SK-N-SH (cell line): ENCODE results near the gene OSBPL2. TPM values are rescaled to one million over a fixed set of nuclear protein-coding genes. Genes with fewer than 3 reads are reported as not detected.

Source experiments
- CTCF ChIA-PET: fragments of 300-600, 350-600 bp; formaldehyde crosslinking; extraction: SDS; loops from one replicate; lab custom pipeline; 2021; lab: Yijun Ruan, JAX
- POLR2A ChIA-PET: fragments of 350-600 bp; sonication (Branson Sonifier 250); formaldehyde crosslinking; extraction: SDS; loops from one replicate; lab custom pipeline; 2020; ENCODE audit warnings: antibody characterized with exemption, inconsistent platforms; lab: Yijun Ruan, JAX
- DNase-seq: peaks from one replicate; pipeline ENCODE4 v3.0.0; 2012
- H2AFZ ChIP-seq: fragments of 200-600 bp; sonication (generic); 2 replicates; pipeline ENCODE4 v1.8.1; 2016; ENCODE audit warnings: antibody characterized with exemption, mild to moderate bottlenecking, low read depth
- H3F3A ChIP-seq: fragments of 200-600 bp; sonication (generic); replicated peaks from 2 replicates; pipeline ENCODE3; 2016; ENCODE audit warnings: antibody characterized with exemption, mild to moderate bottlenecking; ENCODE audit not compliant: insufficient read depth
- H3K27ac ChIP-seq, 2 experiments: fragments of 200-500 bp in 1 of 2; fragments of 200-600 bp in 1 of 2; sonication (Bioruptor generic) in 1 of 2; sonication (generic), shearing (Covaris generic) in 1 of 2; 2 replicates each; pipeline versions ENCODE4 v1.5.1 to v1.6.1; 2014 to 2016; ENCODE audit warnings: low read depth in 2 of 2, inconsistent platforms in 1 of 2, low read length in 1 of 2, mild to moderate bottlenecking in 1 of 2, mixed read lengths in 1 of 2
- H3K27me3 ChIP-seq: fragments of 200-600 bp; sonication (generic), shearing (Covaris generic); 2 replicates; pipeline ENCODE4 v1.6.1; 2016; ENCODE audit warnings: mixed run types; ENCODE audit not compliant: insufficient read depth
- H3K36me3 ChIP-seq, 2 experiments: fragments of 200-500 bp in 1 of 2; fragments of 200-600 bp in 1 of 2; sonication (Bioruptor generic) in 1 of 2; sonication (generic) in 1 of 2; replicated peaks in 1 of 2; 2 replicates each; pipeline versions ENCODE3 to v1.5.1; 2014 to 2016; ENCODE audit warnings: low read length in 1 of 2, mild to moderate bottlenecking in 1 of 2; ENCODE audit not compliant: insufficient read depth in 2 of 2, control insufficient read depth in 1 of 2
- H3K4me1 ChIP-seq, 2 experiments: fragments of 200-500 bp in 1 of 2; fragments of 200-600 bp in 1 of 2; sonication (Bioruptor generic) in 1 of 2; sonication (generic), shearing (Covaris generic) in 1 of 2; 2 replicates each; pipeline versions ENCODE4 v1.5.1 to v1.6.1; 2014 to 2016; ENCODE audit warnings: low read depth in 1 of 2, low read length in 1 of 2, mixed run types in 1 of 2; ENCODE audit not compliant: insufficient read depth in 2 of 2, control insufficient read depth in 1 of 2
- H3K4me2 ChIP-seq: fragments of 200-600 bp; sonication (generic), shearing (Covaris generic); 2 replicates; pipeline ENCODE4 v1.6.1; 2017; ENCODE audit warnings: mixed run types
- H3K4me3 ChIP-seq, 2 experiments: fragments of 200-500 bp in 1 of 2; fragments of 200-600 bp in 1 of 2; sonication (Bioruptor generic) in 1 of 2; sonication (generic), shearing (Covaris generic) in 1 of 2; 2 replicates each; pipeline versions ENCODE4 v1.5.1 to v1.8.1; 2014 to 2016; ENCODE audit warnings: low read depth in 2 of 2, inconsistent platforms in 1 of 2, low read length in 1 of 2, mild to moderate bottlenecking in 1 of 2, mixed read lengths in 1 of 2, moderate library complexity in 1 of 2
- H3K79me2 ChIP-seq: fragments of 200-600 bp; sonication (generic); 2 replicates; pipeline ENCODE4 v1.8.1; 2017; ENCODE audit warnings: mild to moderate bottlenecking; ENCODE audit not compliant: insufficient read depth
- H3K9ac ChIP-seq: fragments of 200-600 bp; sonication (generic); 2 replicates; pipeline ENCODE4 v1.6.1; 2017; ENCODE audit warnings: mixed run types
- H3K9me2 ChIP-seq: fragments of 200-600 bp; sonication (generic); 2 replicates; pipeline ENCODE4 v1.6.1; 2017; ENCODE audit warnings: mixed run types
- H3K9me3 ChIP-seq: fragments of 200-600 bp; sonication (generic); 2 replicates; pipeline ENCODE4 v1.6.1; 2017; ENCODE audit warnings: mixed run types, mild to moderate bottlenecking, moderate library complexity
- H4K20me1 ChIP-seq: fragments of 200-600 bp; sonication (generic); 2 replicates; pipeline ENCODE4 v1.6.1; 2017; ENCODE audit warnings: mild to moderate bottlenecking, mixed run types; ENCODE audit not compliant: insufficient read depth
- CHD2 ChIP-seq: fragments of 150-350 bp; IDR thresholded peaks from 2 replicates; pipeline ENCODE4 v1.6.1; 2018; ENCODE audit warnings: low read length; ENCODE audit not compliant: partially characterized antibody
- EZH2phosphoT487 ChIP-seq: fragments of 200-600 bp; sonication (generic); IDR thresholded peaks from 2 replicates; pipeline ENCODE4 v1.6.1; 2017; ENCODE audit warnings: low read depth, mixed run types, mild to moderate bottlenecking, antibody characterized with exemption, moderate library complexity, borderline replicate concordance
- FOXM1 ChIP-seq: IDR thresholded peaks from 2 replicates; pipeline ENCODE4 v1.4.0; 2012; ENCODE audit warnings: low read depth, mild to moderate bottlenecking
- GABPA ChIP-seq: IDR thresholded peaks from 2 replicates; pipeline ENCODE4 v1.4.0; 2012; ENCODE audit warnings: low read depth, mild to moderate bottlenecking
- IRF3 ChIP-seq: fragments of 150-350 bp; IDR thresholded peaks from 2 replicates; pipeline ENCODE4 v1.6.1; 2016; ENCODE audit warnings: mild to moderate bottlenecking, low read depth, low read length
- MEF2A ChIP-seq: IDR thresholded peaks from 2 replicates; pipeline ENCODE4 v1.4.0; 2012; ENCODE audit warnings: low read depth, borderline replicate concordance
- NFIC ChIP-seq: IDR thresholded peaks from 2 replicates; pipeline ENCODE4 v1.4.0; 2012; ENCODE audit warnings: borderline replicate concordance
- NRF1 ChIP-seq: IDR thresholded peaks from 2 replicates; pipeline ENCODE4 v1.6.1; 2012; ENCODE audit warnings: low read depth, mild to moderate bottlenecking, low read length
- PBX3 ChIP-seq: IDR thresholded peaks from 2 replicates; pipeline ENCODE4; 2012
- REST ChIP-seq: IDR thresholded peaks from 2 replicates; pipeline ENCODE4 v1.6.1; 2012; ENCODE audit warnings: mild to moderate bottlenecking, low read depth, low read length, moderate library complexity
- RXRA ChIP-seq: IDR thresholded peaks from 2 replicates; pipeline ENCODE4 v1.4.0; 2012; ENCODE audit warnings: low read depth, mild to moderate bottlenecking, borderline replicate concordance
- SMC3 ChIP-seq: IDR thresholded peaks from 2 replicates; pipeline ENCODE4 v1.6.1; 2012; ENCODE audit warnings: low read depth, low read length, improper control_type of control experiment
- TAF1 ChIP-seq: IDR thresholded peaks from 2 replicates; pipeline ENCODE4 v1.6.1; 2012; ENCODE audit warnings: low read depth, mild to moderate bottlenecking, low read length, moderate library complexity, borderline replicate concordance
- USF1 ChIP-seq: IDR thresholded peaks from 2 replicates; pipeline ENCODE4 v1.4.0; 2012; ENCODE audit warnings: low read depth, borderline replicate concordance
- YY1 ChIP-seq: IDR thresholded peaks from 2 replicates; pipeline ENCODE4 v1.4.0; 2012; ENCODE audit warnings: low read depth, mild to moderate bottlenecking
- WGBS: methylation state at CpG from one replicate; pipeline ENCODE4 v1.1.6; 2017; ENCODE audit warnings: low lambda C conversion rate; 5-methylcytosine and 5-hydroxymethylcytosine counted together
- polyA plus RNA-seq, 3 experiments: library from polyadenylated mRNA; depleted of rRNA; stranded (reverse); fragments of >200 nt; gene quantifications; 2 replicates each; pipeline ENCODE4 v1.2.3, GENCODE V29; 2012

OSBPL2 gene
- polyA plus RNA-seq, 1 of the 3 experiments (the other 2 are of a cell fraction), result 17.7 TPM

GRCh38 chr20:62333820-62334595 is 95.7 kb downstream of the OSBPL2 start:
- Histone ChIP-seq H3K27me3 (no peaks in the 10 kb centered on the region), H3K36me3 (peaks cover 0 to 57% of the 10 kb centered on the region in 2 experiments), H3K4me1 (no peaks in the 10 kb centered on the region), H3K9me3 (no peaks in the 10 kb centered on the region), H3K79me2 (no peaks in the 10 kb centered on the region), H3K4me2 (no peak overlapping the region), H2AFZ (no peak overlapping the region), H3F3A (no peaks in the 10 kb centered on the region), H3K27ac (no peak overlapping the region), H4K20me1 (no peaks in the 10 kb centered on the region), H3K4me3 (no peak overlapping the region), H3K9me2 (no peaks in the 10 kb centered on the region), H3K9ac (no peak overlapping the region)
- CTCF ChIA-PET, result interaction anchor here (1.9 kb wide), 1 partner anchor 49 kb away, joined by 7 read pairs; no protein-coding TSS in a partner anchor
- WGBS, result 95% methylated on average over 17 of the region's 37 CpGs
- DNase-seq, result no peak
- POLR2A ChIA-PET, result no interaction called here
- TF ChIP-seq IRF3, result no peak

GRCh38 chr20:62334881-62335280 is 96.6 kb downstream of the OSBPL2 start:
- no peak overlapping the region for H3K4me3 ChIP-seq
- no peak overlapping the region for H2AFZ ChIP-seq
- no peak overlapping the region for H3K9ac ChIP-seq
- H4K20me1 ChIP-seq, result no peaks in the 10 kb centered on the region
- H3K27ac ChIP-seq, result no peak overlapping the region
- no peaks in the 10 kb centered on the region for H3F3A ChIP-seq
- ChIA-PET POLR2A (no interaction called here), CTCF (interaction anchor here (0.6 to 1.9 kb wide), 2 partner anchors 48 to 55 kb away, joined by 3 to 7 read pairs; no protein-coding TSS in a partner anchor)
- H3K9me3 ChIP-seq, result no peaks in the 10 kb centered on the region
- 93% methylated on average over 8 of the region's 13 CpGs for WGBS
- no peaks in the 10 kb centered on the region for H3K9me2 ChIP-seq
- no peaks in the 10 kb centered on the region for H3K4me1 ChIP-seq
- TF ChIP-seq FOXM1 (no peak), GABPA (no peak), EZH2phosphoT487 (no peak), CHD2 (no peak), TAF1 (no peak)
- H3K36me3 ChIP-seq, result peaks cover 0 to 54% of the 10 kb centered on the region in 2 experiments
- H3K27me3 ChIP-seq, result no peaks in the 10 kb centered on the region
- no peak overlapping the region for H3K4me2 ChIP-seq
- no peaks in the 10 kb centered on the region for H3K79me2 ChIP-seq
- no peak for DNase-seq

GRCh38 chr20:62335532-62335931 is 97.2 kb downstream of the OSBPL2 start:
- no peaks in the 10 kb centered on the region for H3K9me3 ChIP-seq
- H3K79me2 ChIP-seq, result no peaks in the 10 kb centered on the region
- no peak overlapping the region for H3K27ac ChIP-seq
- no peaks in the 10 kb centered on the region for H3F3A ChIP-seq
- no peaks in the 10 kb centered on the region for H3K9me2 ChIP-seq
- H3K4me3 ChIP-seq, result no peak overlapping the region
- POLR2A ChIA-PET, result no interaction called here
- no peak for DNase-seq
- peaks cover 3 to 50% of the 10 kb centered on the region in 2 experiments for H3K36me3 ChIP-seq
- H2AFZ ChIP-seq, result no peak overlapping the region
- WGBS, result 88% methylated on average over 6 of the region's 6 CpGs
- no peak overlapping the region for H3K9ac ChIP-seq
- CTCF ChIA-PET, result interaction anchor here (0.6 to 1.8 kb wide), 2 partner anchors 47 to 54 kb away, joined by 3 to 4 read pairs; no protein-coding TSS in a partner anchor
- no peaks in the 10 kb centered on the region for H3K27me3 ChIP-seq
- H3K4me1 ChIP-seq, result no peaks in the 10 kb centered on the region
- H3K4me2 ChIP-seq, result no peak overlapping the region
- H4K20me1 ChIP-seq, result no peaks in the 10 kb centered on the region
- no peak for TF ChIP-seq FOXM1
- TF ChIP-seq YY1, result no peak
- TF ChIP-seq NFIC, result no peak
- no peak for TF ChIP-seq PBX3
- no peak for TF ChIP-seq NRF1
- no peak for TF ChIP-seq MEF2A
- TF ChIP-seq REST, result no peak
- no peak for TF ChIP-seq RXRA
- TF ChIP-seq USF1, result no peak
- no peak for TF ChIP-seq SMC3
